ENCODE results near the gene UNG.

GRCh38 chr12:109056891-109057290 is 40.5 kb upstream of the UNG start:
- no peak for TF ChIP-seq CTCF (IDR thresholded peaks at IDR 0.05)
- no peak for TF ChIP-seq POLR2A (IDR thresholded peaks at IDR 0.05)

Data from heart left ventricle (tissue), 13 donors.